Gastrocnemius medialis (tissue), 4 donors: ENCODE measurements around the gene GCK.

Source experiments
- CTCF ChIP-seq, 5 experiments: fragments of 450-650 bp in 3 of 5; fragments of 200-600 bp in 2 of 5; sonication (generic) in 2 of 5; IDR thresholded peaks in 4 of 5; conservative IDR thresholded peaks in 1 of 5; 1 replicate in 4 of 5; 2 replicates in 1 of 5; pipeline ENCODE4 v1.5.1; 2016 to 2019; ENCODE audit warnings: antibody characterized with exemption in 5 of 5, mild to moderate bottlenecking in 3 of 5, moderate library complexity in 3 of 5
- POLR2A ChIP-seq, 2 donors: fragments of 450-650 bp; IDR thresholded peaks; one replicate each; pipeline ENCODE4 v1.6.1; 2017; ENCODE audit warnings: antibody characterized with exemption in 2 of 2, mild to moderate bottlenecking in 2 of 2, moderate library complexity in 2 of 2

- TF ChIP-seq CTCF (IDR thresholded peaks at IDR 0.05 in 4 of 5, conservative IDR thresholded peaks at IDR 0.05 in 1 of 5) (no peak), POLR2A (IDR thresholded peaks at IDR 0.05) (no peak)
These were observed 77.5 kb downstream of the GCK start for GRCh38 chr7:44111761-44112160.
